NCI-H82 (cell line): Measurements from ENCODE around the gene SLC45A3.
"Not testable (repeated sequence)": the region's sequence is repeated elsewhere in the genome, so short reads cannot be mapped to it uniquely, and the experiment has no call there.

ENCODE experiments used
- DNase-seq: peaks from one replicate; lab custom pipeline; 2025; lab: John Stamatoyannopoulos, UW

The SLC45A3 gene

DNA sequence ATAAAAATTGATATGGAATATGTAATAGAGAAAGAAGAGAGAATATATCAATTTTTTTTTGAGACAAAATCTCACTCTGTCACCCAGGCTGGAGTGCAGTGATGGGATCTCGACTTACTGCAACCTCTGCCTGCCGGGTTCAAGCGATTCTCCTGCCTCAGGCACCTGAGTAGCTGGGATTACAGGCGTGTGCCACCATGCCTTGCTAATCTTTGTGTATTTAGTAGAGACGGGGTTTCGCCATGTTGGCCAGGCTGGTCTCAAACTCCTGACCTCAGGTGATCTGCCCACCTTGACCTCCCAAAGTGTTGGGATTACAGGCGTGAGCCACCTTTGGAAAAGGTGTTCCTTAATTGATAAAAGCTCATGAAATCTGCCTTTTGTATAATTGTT is 44.2 kb downstream of the SLC45A3 start:
- DNase-seq, result not testable (repeated sequence)

DNA sequence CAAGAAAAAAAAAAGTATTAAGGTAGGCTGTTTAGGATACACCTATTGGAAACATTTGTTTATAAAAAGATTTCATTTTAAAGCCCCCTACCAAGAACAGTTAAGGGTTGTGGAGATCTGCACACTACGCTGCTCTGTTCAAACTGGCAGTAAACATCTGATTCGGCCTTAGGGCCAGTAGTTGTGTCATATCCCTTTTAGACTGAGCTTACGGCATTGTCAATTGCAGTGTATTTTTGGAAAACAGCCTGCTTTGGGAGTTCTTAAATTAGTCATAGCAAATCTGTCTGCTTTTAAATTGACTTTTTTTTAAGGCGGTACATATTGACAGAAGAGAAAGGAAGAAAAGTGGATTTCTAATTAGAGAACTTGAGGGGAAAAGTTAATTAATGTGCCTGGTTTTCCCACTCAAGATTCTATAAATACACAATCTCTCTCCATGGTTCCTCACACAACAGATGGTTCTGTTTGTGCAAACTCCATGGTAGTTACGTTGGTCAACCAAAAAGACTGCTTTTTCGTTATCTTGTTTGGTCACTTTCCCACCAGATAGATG is 46.8 kb downstream of the SLC45A3 start:
- DNase-seq, result no peak

GRCh38 chr1:205632669-205633169 is 47.6 kb downstream of the SLC45A3 start:
- DNase-seq, result no peak

DNA sequence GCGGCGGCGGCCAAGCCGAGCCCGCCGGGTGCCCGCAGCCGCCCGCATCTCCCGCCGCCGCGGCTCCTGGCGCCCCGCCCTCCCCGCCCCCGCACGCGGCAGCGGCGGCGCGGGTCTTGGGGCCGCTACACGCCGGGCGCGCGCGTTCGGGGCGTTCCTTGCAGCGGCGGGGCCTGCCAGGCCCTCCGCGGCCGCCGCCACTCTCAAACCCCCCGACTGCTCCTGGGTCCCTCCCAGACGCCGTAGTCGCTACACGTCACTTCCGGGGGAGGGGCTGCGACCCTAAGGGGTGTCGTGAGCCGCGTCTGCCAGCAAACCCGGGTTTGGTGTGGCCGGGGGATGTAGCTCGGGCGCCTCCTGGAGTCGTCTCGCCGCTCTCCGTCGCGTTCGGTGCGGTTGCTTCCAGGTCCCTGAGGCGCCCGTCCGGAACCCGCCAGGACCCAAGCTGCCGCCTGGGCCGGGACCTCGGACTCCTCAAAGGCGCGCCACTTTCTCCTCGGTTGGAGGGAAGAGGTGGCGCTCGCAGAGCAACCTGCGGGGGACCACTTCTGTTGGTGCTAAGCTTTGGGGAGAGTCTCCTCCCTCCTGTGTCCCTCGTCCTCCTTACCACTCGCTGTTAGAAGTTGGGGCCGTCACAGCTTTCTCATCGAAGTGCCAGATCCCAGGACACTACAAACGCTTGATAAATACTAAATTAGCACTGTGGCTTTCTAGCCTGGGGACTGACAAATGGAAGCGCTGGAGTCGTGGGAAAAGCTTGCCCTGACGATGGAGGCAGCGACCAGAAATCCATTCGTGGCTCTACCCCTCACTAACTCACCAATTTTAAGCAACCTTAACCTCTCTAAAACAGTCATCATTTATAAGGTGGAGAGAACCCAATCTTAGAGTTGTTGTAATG is 48.3 kb downstream of the SLC45A3 start, which contains the start of gene ELK4:
ELK4 (minus strand) TSS at position 244 of the 901 bp plus-strand sequence. CDS start 8,129 bp downstream, outside the sequence.
- peak; percentile 100 for DNase-seq

DNA sequence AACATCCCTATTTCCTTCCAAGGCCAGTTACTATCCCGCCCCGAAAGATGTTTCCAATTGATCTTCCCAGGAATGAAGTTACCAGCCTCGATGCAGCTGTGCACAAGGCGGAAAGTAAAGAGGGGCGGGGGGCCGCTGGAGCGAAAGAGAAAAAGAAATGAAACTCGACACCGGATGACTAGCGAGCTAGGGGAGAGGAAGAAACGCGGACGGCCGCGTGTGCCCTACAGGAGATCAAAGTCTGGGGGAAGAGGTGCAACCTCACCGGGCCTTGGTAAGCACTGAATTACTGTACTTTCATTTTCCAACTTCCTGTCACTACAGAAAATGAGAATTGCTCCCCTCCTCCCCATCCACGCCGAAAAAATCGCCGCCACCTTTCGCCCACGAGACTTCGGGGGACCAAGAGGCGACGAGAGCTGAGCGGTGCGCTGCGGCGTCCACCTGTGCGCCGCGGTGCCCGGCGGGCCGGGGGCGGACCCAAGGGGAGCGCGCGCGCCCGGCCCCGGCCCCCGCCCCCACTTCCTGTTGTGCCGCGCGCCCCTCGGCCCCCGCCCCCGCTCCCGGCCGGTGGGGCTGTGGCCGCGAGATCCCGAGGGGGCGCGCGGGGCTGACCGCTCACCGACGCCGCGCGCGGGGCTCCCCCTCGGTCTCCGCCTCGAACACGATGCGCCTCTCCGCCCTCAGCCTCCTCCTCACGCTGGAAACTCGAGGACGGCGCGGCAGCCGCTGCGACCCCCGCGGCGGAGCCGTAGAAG is 49.1 kb downstream of the SLC45A3 start:
- peak; percentile 90 for DNase-seq

DNA sequence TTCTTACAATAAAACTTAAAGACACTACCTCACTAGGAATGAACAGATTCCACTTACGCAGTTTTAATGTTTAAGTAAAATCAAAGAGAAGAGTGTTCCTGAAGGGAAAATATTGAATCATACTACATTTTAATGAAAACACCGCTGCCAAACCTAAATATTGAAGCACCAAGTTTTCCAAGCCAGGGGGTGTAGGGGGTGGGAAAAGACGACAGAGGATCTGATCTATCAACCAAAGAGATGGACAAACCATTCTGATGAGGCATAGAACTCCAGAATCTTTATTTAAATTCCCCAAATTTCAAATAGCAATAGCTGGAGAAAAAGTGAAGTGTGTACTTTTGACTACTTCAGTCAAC is 49.7 kb downstream of the SLC45A3 start:
- no peak for DNase-seq

- no peak for DNase-seq
These were observed 50.1 kb downstream of the SLC45A3 start for GRCh38 chr1:205630241-205630640.

DNA sequence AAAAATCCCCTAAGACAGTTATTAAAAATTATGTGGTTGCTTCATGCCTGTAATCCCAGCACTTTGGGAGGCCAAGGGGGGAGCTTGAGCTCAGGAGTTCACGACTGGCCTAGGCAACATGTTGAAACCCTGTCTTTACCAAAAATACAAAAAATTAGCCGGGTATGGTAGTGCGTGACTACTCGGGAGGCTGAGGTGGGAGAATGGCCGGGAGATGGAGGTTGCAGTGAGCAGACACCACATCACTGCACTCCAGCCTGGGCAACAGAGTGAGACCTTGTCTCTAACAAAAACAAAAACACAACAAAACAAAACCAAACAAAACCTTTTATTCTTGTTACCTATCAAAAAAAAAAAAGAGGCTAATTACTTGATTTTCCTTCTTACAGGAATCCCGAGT is 50.6 kb downstream of the SLC45A3 start:
- no peak for DNase-seq

DNA sequence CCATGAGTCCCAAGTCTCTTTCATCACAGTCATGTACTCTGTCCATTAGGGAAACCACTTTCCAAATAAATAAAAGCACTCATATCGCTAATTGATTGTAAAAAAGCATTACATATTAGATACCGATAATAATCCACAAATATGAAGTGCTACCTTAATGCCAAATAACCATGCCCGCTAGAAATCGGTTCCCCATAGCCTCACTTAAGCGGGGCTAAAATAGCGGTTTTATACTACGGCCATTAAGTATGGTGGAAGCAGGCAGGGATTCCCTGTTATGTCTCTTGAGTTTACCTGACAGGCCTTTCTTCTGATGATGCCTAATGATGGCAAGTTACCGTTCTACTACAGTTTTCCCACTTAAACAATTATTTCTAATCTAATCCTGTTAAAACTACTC is 52.4 kb downstream of the SLC45A3 start:
- DNase-seq, result no peak

GRCh38 chr1:205626216-205626615 is 54.1 kb downstream of the SLC45A3 start:
- DNase-seq, result no peak

DNA sequence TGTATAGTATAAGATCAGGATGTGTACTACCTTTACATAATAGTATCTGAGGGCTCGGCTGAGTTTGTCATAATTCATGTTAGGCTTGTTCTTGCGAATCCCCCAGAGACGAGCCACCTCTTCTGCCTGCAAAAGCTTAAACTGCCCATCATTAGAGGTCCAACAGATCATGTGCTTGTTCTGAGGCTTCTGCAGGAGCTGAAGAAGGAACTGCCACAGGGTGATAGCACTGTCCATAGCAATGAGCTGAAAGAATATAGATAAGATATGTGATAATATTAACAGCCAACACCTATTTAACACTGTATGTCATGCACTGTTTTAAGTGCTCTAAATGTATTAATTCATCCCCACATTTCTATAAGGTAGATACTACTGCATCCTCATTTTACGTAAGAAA is 56.7 kb downstream of the SLC45A3 start:
- no peak for DNase-seq

DNA sequence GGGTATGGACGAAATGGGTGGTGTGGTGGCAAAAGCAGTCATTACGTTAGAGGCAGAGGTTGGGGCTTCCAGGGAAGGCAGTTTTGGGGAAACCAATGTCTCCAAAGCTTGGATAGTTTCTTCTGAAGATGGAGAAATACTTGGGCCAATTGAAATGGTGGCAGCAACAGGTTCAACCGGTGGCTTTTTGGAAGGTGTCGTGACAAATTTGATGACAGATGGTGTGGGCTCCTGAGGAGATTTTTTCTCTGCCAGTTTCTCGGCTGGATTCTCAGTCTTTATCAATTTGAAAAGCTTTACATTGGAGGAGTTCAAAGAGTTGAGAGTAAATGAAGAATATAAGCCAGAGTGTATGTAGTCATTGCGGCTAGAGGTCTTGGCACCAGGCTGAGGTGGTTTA is 60.0 kb downstream of the SLC45A3 start:
- no peak for DNase-seq

DNA sequence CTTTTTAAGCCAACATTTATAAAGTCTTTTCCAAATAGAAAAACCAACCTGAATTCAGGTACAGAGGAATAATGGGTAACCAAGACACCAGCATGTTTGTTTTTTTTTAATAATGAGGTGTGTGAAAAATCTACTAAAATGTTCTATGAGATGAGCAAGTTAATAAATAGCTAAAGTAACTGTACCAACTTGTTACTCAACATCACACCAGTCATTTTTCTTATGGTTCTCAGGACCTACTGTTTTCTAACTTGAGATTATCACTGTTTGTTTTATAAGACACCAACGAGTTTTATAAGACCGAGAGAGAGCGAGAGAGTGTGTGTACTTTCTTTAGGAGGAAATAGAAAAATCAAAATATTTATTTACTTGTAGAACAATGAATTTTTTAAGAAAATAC is 60.9 kb downstream of the SLC45A3 start:
- no peak for DNase-seq

GRCh38 chr1:205616563-205617293 is 63.6 kb downstream of the SLC45A3 start:
- no peak for DNase-seq

DNA sequence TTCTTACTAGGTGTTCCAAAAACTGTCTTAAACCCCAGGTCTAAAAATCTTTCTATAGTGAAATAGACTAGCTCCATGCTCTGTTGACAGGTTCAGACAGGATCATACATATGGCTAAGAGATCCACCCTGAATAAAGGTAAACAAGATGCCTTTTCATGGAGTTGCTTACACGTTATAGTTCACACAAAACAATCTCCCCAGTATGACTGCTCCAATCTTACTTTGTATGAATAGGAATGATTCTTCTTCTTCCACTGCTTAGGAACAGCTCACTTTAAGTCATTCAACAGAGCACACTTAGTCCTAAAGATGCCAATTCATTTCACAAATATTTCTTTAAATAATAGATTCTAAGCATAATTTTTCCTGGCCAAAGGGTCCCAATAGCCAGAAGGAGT is 64.5 kb downstream of the SLC45A3 start:
- no peak for DNase-seq

- no peak for DNase-seq
These were observed 66.4 kb downstream of the SLC45A3 start for GRCh38 chr1:205613854-205614412.

GRCh38 chr1:205612556-205612955 is 67.8 kb downstream of the SLC45A3 start:
- no peak for DNase-seq

DNA sequence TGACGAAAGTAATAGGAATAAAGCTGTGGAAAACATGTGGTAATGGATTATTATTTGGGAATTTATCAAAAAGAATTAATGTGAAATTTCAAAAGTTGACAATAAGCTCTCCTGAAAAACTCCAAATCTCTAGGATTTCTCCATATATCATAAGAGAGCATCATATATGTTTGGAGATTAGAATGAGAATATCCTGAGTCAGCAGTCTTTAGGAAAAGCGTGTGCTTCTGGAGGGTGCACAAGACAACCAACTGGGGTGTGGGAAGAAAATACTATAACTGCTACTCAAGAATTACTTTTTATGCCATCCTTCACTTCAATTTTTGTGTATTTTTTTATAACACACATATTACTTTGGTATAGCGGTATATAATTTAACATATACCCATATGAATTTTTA is 68.2 kb downstream of the SLC45A3 start:
- DNase-seq, result no peak

DNA sequence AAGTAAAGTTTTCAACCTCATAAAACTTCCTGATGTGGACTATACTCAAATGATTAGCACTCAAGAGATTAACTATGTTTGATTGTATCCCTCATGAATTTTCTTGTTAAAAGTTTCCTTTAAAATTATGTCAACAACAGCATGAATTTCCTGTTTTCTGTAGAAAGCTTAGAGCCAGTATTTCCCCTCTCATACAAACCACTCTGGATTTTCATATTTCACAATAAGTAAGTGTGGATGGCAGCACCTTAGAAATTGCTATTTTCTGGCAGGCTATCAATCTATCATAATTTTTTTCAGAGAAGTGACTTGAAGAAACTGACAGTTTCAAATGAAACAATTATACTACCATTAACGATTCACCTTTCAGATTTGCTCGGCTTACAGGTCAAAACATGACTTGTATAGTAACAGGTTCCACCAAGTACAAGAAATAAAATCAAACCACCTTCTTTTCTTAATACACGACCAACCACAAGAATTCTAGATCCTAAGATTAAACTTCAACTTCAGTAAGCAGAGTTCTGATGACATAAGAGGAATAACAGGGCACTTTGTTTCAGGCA is 69.3 kb downstream of the SLC45A3 start:
- no peak for DNase-seq

DNA sequence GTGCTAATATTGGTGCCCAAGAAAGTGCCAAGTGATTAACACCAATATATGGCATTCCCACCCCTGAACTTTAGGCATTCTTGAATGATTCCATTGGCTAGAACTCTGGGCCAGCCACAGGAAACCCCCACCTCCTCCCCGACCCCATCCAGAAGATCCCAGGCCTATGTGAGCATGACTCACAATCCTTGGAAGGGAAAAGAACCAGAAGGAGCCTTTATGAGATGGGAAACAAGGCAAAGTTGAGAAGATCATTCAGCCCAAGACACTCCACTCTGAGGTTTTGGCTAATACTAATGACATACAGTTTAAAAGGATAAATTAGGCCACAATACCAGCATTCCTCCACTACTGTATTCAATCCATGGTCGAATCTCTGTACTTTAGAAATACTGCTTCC is 70.3 kb downstream of the SLC45A3 start:
- DNase-seq, result no peak
